Measurements from ENCODE around the gene GCNT1.

GRCh38 chr9:76466299-76466605, 7.3 kb downstream of the GCNT1 start:
- TF ChIP-seq SIN3A (IDR thresholded peaks at IDR 0.05; ENCODE audit: borderline replicate concordance, low read depth, low read length) (no peak), REST (IDR thresholded peaks at IDR 0.05; ENCODE audit: low read depth, low read length) (no peak), CTCF (IDR thresholded peaks at IDR 0.05) (no peak), NFIC (IDR thresholded peaks at IDR 0.05; ENCODE audit: borderline replicate concordance) (no peak), TAF1 (IDR thresholded peaks at IDR 0.05; ENCODE audit: borderline replicate concordance, low read depth, low read length) (no peak), RAD21 (IDR thresholded peaks at IDR 0.05; ENCODE audit: low read length) (no peak), RXRA (IDR thresholded peaks at IDR 0.05; ENCODE audit: borderline replicate concordance, low read depth) (no peak), POLR2AphosphoS5 (IDR thresholded peaks at IDR 0.05; ENCODE audit: low read depth, low read length) (no peak), USF2 (IDR thresholded peaks at IDR 0.05; ENCODE audit: borderline replicate concordance, low read depth, low read length) (no peak), MXI1 (IDR thresholded peaks at IDR 0.05; ENCODE audit: low read depth, low read length) (no peak)

All from SK-N-SH (cell line).